Mesothelial cell of epicardium (in vitro differentiated cells): Measurements from ENCODE around the gene ARL5C. TPM values are rescaled to one million over a fixed set of nuclear protein-coding genes. Genes with fewer than 3 reads are reported as not detected.

Experiments
- DNase-seq, 2 experiments: peaks; one replicate each; pipeline ENCODE4 v3.0.0; 2021; ENCODE audit warnings: low spot score in 2 of 2; ENCODE audit not compliant: unreplicated experiment in 2 of 2
- H3K27ac Mint-ChIP-seq: 2 replicates; pipeline ENCODE4 v1.8.0; 2021; ENCODE audit warnings: mixed read lengths
- H3K27me3 Mint-ChIP-seq: 2 replicates; pipeline ENCODE4 v1.8.0; 2021; ENCODE audit warnings: low read depth, mixed read lengths
- H3K36me3 Mint-ChIP-seq: 2 replicates; pipeline ENCODE4 v1.8.0; 2021; ENCODE audit warnings: mixed read lengths
- H3K4me1 Mint-ChIP-seq: 2 replicates; pipeline ENCODE4 v1.8.0; 2021; ENCODE audit warnings: mixed read lengths
- H3K4me3 Mint-ChIP-seq: 2 replicates; pipeline ENCODE4 v1.8.0; 2021; ENCODE audit warnings: mild to moderate bottlenecking, moderate library complexity, mixed read lengths
- H3K9me3 Mint-ChIP-seq: 2 replicates; pipeline ENCODE4 v1.8.0; 2021; ENCODE audit warnings: mixed read lengths
- CTCF ChIP-seq: fragments of 200-600 bp; sonication (generic); IDR thresholded peaks from one replicate; pipeline ENCODE4 v1.5.0; 2021; ENCODE audit warnings: antibody characterized with exemption; ENCODE audit not compliant: unreplicated experiment
- total RNA-seq: library from RNA; stranded (reverse); gene quantifications from 3 replicates; pipeline ENCODE4 v1.2.1, GENCODE V29; 2021

ARL5C gene
- total RNA-seq = 0.40 TPM in 1 of 3 replicates, not detected in the others

- Mint-ChIP-seq H3K27me3 (peaks cover 18% of the 10 kb centered on the region), H3K4me3 (peak within 1 kb of the TSS; percentile 85), H3K4me1 (peaks cover 25% of the 10 kb centered on the region), H3K27ac (peak within 1 kb of the TSS; percentile 70), H3K9me3 (no peaks in the 10 kb centered on the region), H3K36me3 (no peaks in the 10 kb centered on the region)
- no peak for TF ChIP-seq CTCF
- DNase-seq = no peak
Observed at GRCh38 chr17:39165841-39166349, at the start of gene ARL5C. TSS of gene ARL5C (minus strand) at chr17:39166161. CDS start at chr17:39165760, 401 bp downstream.

- TF ChIP-seq CTCF = no peak
- Mint-ChIP-seq H3K27ac (no peak overlapping the region), H3K36me3 (no peaks in the 10 kb centered on the region), H3K4me1 (peaks cover 2% of the 10 kb centered on the region), H3K27me3 (peaks cover 99% of the 10 kb centered on the region), H3K9me3 (no peaks in the 10 kb centered on the region), H3K4me3 (no peak overlapping the region)
- DNase-seq = no peak
Observed at GRCh38 chr17:39213852-39214251, 47.9 kb upstream of the ARL5C start.

GRCh38 chr17:39212841-39213480 is 47.0 kb upstream of the ARL5C start:
- Mint-ChIP-seq H3K4me3 (no peak overlapping the region), H3K9me3 (no peaks in the 10 kb centered on the region), H3K4me1 (peaks cover 2% of the 10 kb centered on the region), H3K27me3 (peaks cover 99% of the 10 kb centered on the region), H3K27ac (no peak overlapping the region), H3K36me3 (no peaks in the 10 kb centered on the region)
- TF ChIP-seq CTCF = no peak
- DNase-seq = no peak

GRCh38 chr17:39212195-39212810 is 46.3 kb upstream of the ARL5C start:
- no peak for DNase-seq
- Mint-ChIP-seq H3K4me3 (no peak overlapping the region), H3K27me3 (peaks cover 93% of the 10 kb centered on the region), H3K4me1 (peaks cover 2% of the 10 kb centered on the region), H3K27ac (no peak overlapping the region), H3K9me3 (no peaks in the 10 kb centered on the region), H3K36me3 (no peaks in the 10 kb centered on the region)
- TF ChIP-seq CTCF = no peak

- Mint-ChIP-seq H3K4me3 (peak overlapping the region; percentile 34), H3K9me3 (no peaks in the 10 kb centered on the region), H3K27ac (no peak overlapping the region), H3K27me3 (peaks cover 75% of the 10 kb centered on the region), H3K36me3 (no peaks in the 10 kb centered on the region), H3K4me1 (peaks cover 2% of the 10 kb centered on the region)
- no peak for DNase-seq
- TF ChIP-seq CTCF = no peak
Observed at GRCh38 chr17:39210093-39210434, 44.1 kb upstream of the ARL5C start.
